Chondrocyte (in vitro differentiated cells): ENCODE results near the gene RTL1. TPM values are rescaled to one million over a fixed set of nuclear protein-coding genes. Genes with fewer than 3 reads are reported as not detected.

Experiments used
- DNase-seq: peaks from one replicate; pipeline ENCODE4 v3.0.0; 2021; ENCODE audit warnings: mixed read lengths, low spot score
- H3K27ac Mint-ChIP-seq: one replicate; pipeline ENCODE4 v1.8.0; 2021; ENCODE audit warnings: mild to moderate bottlenecking, moderate library complexity, mixed read lengths; ENCODE audit not compliant: unreplicated experiment
- H3K27me3 Mint-ChIP-seq: 2 replicates; pipeline ENCODE4 v1.8.0; 2021; ENCODE audit warnings: low read depth, mixed read lengths
- H3K36me3 Mint-ChIP-seq: 2 replicates; pipeline ENCODE4 v1.8.0; 2021; ENCODE audit warnings: low read depth, mixed read lengths
- H3K4me1 Mint-ChIP-seq: 2 replicates; pipeline ENCODE4 v1.8.0; 2021; ENCODE audit warnings: low read depth, mild to moderate bottlenecking, mixed read lengths
- H3K4me3 Mint-ChIP-seq: one replicate; pipeline ENCODE4 v1.8.0; 2021; ENCODE audit warnings: mild to moderate bottlenecking, moderate library complexity, mixed read lengths; ENCODE audit not compliant: unreplicated experiment
- H3K9me3 Mint-ChIP-seq: 2 replicates; pipeline ENCODE4 v1.8.0; 2021; ENCODE audit warnings: low read depth, mixed read lengths
- CTCF ChIP-seq: fragments of 200-600 bp; sonication (generic); IDR thresholded peaks from 2 replicates; pipeline ENCODE4 v1.5.0; 2021; ENCODE audit warnings: antibody characterized with exemption, mild to moderate bottlenecking, moderate library complexity
- total RNA-seq: library from RNA; stranded (reverse); gene quantifications from 3 replicates; pipeline ENCODE4 v1.2.1, GENCODE V29; 2021

Gene RTL1
- total RNA-seq, 1 donor from 2014 or later, result 0.02 TPM

GRCh38 chr14:100856056-100856950, 47.2 kb downstream of the RTL1 start:
- peak; percentile 49 for DNase-seq
- TF ChIP-seq CTCF, result no peak
- Mint-ChIP-seq H3K9me3 (no peaks in the 10 kb centered on the region), H3K27ac (no peak overlapping the region), H3K4me3 (no peak overlapping the region), H3K4me1 (no peaks in the 10 kb centered on the region), H3K36me3 (no peaks in the 10 kb centered on the region), H3K27me3 (peaks cover 11% of the 10 kb centered on the region)

GRCh38 chr14:100855256-100855930, 48.1 kb downstream of the RTL1 start:
- Mint-ChIP-seq H3K27ac (no peak overlapping the region), H3K4me1 (no peaks in the 10 kb centered on the region), H3K36me3 (no peaks in the 10 kb centered on the region), H3K9me3 (no peaks in the 10 kb centered on the region), H3K27me3 (peaks cover 11% of the 10 kb centered on the region), H3K4me3 (no peak overlapping the region)
- DNase-seq, result peak; percentile 68
- TF ChIP-seq CTCF, result peak; percentile 28

DNA sequence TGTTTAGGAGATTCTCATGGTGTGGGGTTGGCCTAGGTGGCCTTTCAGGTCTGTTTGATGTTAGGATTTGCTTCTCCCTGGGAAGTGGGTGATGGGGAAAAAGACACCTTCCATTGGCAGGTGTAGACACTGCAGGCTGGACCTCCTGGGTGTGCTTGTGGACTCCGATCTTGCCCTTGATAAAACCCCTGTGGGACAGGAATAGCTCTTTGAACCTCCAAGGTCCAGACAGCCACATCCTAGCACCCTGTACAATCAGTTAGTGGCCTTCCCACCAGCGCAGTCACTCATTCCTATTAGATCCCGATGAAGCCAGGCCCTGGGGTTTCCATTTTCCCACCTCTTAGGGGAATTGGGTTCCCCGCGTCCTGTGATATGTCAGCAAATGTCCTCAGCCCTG, 49.1 kb downstream of the RTL1 start:
- no peak for TF ChIP-seq CTCF
- Mint-ChIP-seq H3K4me1 (no peaks in the 10 kb centered on the region), H3K4me3 (no peak overlapping the region), H3K36me3 (no peaks in the 10 kb centered on the region), H3K27ac (no peak overlapping the region), H3K27me3 (peaks cover 7% of the 10 kb centered on the region), H3K9me3 (no peaks in the 10 kb centered on the region)
- DNase-seq, result peak; percentile 47

- no peaks in the 10 kb centered on the region for H3K4me1 Mint-ChIP-seq
- H3K27ac Mint-ChIP-seq, result no peak overlapping the region
- TF ChIP-seq CTCF, result no peak
- peak; percentile 67 for DNase-seq
- H3K27me3 Mint-ChIP-seq, result peaks cover 7% of the 10 kb centered on the region
- no peak overlapping the region for H3K4me3 Mint-ChIP-seq
- H3K9me3 Mint-ChIP-seq, result no peaks in the 10 kb centered on the region
- H3K36me3 Mint-ChIP-seq, result no peaks in the 10 kb centered on the region
These were observed 51.4 kb downstream of the RTL1 start for GRCh38 chr14:100851946-100852620.

GRCh38 chr14:100851586-100851916, 52.0 kb downstream of the RTL1 start:
- H3K27ac Mint-ChIP-seq, result no peak overlapping the region
- DNase-seq, result no peak
- TF ChIP-seq CTCF, result no peak
- H3K4me3 Mint-ChIP-seq, result no peak overlapping the region
- H3K4me1 Mint-ChIP-seq, result no peaks in the 10 kb centered on the region
- no peaks in the 10 kb centered on the region for H3K9me3 Mint-ChIP-seq
- peaks cover 7% of the 10 kb centered on the region for H3K27me3 Mint-ChIP-seq
- H3K36me3 Mint-ChIP-seq, result no peaks in the 10 kb centered on the region
